WI38 (cell line): ENCODE data around the gene NHLRC2.

ENCODE experiments used
- H3K4me3 ChIP-seq: 2 replicates; pipeline ENCODE4 v1.5.1; 2011; ENCODE audit warnings: low read depth, mild to moderate bottlenecking, control low read depth, low read length
- TF ChIP-seq, protein P1 (sequence below): IDR thresholded peaks from 2 replicates; pipeline ENCODE4 v1.5.1; 2012; ENCODE audit warnings: low read depth, mild to moderate bottlenecking, control low read depth, low read length

The NHLRC2 gene

DNA sequence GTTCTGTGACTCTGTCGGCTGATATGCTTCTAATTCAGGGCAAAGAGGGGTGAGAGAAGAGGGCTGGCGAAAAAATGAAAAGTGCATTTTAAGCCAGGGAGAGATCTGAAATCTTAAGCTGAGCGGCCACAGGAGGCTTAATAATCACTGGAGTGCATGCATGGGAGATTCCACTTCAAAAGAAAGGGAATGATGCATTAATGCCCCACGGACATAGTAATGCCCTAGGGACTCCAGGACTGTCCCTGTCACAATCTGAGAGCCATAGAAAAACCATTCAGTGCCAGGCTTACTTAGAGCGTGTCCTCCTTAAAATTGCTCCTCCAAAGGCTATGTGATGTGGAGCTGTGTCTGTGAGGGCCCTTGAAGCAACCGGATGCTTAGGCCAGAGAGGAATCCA, 75.1 kb downstream of the NHLRC2 start:
- H3K4me3 ChIP-seq: no peak overlapping the region
- TF ChIP-seq, protein P1, sequence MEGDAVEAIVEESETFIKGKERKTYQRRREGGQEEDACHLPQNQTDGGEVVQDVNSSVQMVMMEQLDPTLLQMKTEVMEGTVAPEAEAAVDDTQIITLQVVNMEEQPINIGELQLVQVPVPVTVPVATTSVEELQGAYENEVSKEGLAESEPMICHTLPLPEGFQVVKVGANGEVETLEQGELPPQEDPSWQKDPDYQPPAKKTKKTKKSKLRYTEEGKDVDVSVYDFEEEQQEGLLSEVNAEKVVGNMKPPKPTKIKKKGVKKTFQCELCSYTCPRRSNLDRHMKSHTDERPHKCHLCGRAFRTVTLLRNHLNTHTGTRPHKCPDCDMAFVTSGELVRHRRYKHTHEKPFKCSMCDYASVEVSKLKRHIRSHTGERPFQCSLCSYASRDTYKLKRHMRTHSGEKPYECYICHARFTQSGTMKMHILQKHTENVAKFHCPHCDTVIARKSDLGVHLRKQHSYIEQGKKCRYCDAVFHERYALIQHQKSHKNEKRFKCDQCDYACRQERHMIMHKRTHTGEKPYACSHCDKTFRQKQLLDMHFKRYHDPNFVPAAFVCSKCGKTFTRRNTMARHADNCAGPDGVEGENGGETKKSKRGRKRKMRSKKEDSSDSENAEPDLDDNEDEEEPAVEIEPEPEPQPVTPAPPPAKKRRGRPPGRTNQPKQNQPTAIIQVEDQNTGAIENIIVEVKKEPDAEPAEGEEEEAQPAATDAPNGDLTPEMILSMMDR: no peak

DNA sequence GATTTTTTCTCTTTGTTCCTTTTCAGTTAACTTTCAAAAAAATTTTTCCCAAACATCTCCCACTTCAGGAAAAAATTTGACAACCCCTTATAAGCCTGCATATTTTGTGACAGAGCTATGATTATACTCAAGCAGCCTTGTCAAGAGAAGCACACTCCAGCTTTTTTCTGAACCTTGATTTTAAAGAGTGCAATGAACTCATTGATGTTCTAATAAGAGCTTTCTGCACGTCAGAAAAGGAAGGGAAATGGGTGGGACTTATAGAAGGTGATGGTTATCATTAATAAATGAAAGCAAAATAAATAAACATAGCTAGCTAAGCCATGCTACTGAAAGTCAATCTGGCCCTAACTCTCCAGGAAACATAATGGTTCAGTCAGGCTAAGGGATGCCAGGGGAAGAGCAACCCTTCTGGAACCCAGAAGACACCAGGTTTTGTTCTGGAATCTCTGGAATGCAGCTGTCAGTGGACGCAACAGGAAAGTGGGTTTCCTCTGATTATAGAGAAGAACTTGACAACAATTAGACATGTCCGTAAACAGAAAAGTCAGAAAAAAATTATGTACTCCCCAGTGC, 76.1 kb downstream of the NHLRC2 start:
- H3K4me3 ChIP-seq: no peak overlapping the region

DNA sequence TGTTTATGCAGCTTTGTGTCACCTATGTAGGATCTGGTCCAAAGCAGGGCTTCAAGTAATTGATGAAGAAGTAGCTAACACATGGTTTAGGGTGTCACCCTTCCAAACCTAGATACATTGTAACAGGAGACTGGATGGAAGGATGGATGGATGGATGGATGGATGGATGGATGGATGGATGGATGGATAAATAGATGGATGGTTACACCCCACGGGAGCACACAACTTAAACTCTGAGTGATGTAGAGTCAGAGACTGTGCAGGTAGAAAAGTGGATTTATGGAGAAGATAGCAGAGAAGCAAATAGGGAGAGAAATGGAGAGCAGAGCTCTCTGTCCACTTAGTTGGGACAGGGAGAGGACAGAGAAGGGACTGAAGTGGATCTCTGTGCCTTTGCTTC, 78.4 kb downstream of the NHLRC2 start:
- H3K4me3 ChIP-seq: no peak overlapping the region
- TF ChIP-seq, protein P1: no peak

More for the DNA sequence above, 76.1 kb downstream of the NHLRC2 start:
- TF ChIP-seq, protein P1: no peak

DNA sequence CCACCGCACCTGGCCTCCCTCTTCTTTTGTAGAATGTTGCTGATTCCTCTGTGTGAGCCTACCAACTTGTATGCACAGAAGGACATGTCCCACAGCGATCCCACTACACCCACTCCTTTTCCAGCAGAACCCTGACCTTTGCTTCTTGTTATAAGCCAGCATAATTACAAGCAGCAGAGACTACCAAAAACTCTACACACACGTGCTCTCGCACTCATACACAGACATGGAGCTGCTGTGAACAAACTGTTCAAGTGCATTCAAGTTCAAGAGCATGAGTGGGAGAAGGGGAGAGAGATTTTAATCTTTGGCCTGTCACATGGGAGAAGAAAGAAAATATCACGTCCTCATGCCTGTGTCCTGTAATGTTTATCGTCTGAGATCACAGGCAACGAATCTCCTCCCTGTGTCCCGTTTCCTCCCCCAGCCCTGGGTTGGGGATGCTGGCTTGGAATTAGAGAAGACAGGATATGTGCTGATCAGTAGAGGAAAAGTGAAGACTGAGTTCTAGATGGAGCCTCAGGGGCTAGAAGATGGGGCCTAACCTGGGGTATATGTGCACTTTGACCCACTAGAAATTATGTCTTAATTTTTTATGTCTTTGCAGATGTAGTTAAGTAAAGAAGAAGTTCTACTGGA, 79.6 kb downstream of the NHLRC2 start:
- H3K4me3 ChIP-seq: no peak overlapping the region
- TF ChIP-seq, protein P1: no peak

DNA sequence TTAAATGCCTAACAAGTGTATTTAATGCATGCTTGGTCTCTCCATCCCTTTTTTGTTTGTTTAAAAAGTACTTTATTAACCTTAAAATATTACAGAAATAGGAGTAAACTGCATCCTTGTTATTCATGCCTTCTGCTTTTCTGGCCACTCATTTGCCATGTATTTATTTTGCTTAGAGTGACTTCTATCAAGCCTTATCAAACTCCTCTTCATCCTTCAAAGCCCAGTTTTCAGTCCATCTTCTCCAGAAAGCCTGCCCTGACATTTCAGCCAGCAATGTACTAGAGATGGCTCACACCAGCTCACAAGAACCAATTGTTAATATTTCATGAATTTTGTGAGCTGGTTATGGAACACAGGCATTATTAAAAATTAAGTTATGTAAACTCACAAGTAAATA, 82.8 kb downstream of the NHLRC2 start:
- H3K4me3 ChIP-seq: no peak overlapping the region
- TF ChIP-seq, protein P1: no peak

DNA sequence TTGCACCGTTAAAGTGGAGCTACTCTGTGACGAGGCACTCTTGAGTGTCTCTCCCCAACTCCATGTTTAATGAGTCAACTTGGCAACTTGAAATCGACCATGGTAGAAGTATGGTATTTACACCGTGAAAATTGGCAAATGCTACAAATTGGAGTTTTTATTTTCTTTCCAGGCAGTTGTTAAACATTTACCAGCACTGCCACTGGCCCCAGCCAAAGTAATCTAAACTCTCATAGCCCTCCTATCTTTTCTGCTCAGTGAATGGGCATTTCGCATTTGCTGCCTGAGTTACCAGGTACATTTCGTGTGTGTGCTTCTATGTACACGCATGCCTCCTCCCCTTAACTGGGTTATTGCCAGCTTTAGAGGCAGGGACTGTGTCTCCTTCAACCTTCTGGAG, 83.3 kb downstream of the NHLRC2 start:
- no peak overlapping the region for H3K4me3 ChIP-seq
- TF ChIP-seq, protein P1: no peak

DNA sequence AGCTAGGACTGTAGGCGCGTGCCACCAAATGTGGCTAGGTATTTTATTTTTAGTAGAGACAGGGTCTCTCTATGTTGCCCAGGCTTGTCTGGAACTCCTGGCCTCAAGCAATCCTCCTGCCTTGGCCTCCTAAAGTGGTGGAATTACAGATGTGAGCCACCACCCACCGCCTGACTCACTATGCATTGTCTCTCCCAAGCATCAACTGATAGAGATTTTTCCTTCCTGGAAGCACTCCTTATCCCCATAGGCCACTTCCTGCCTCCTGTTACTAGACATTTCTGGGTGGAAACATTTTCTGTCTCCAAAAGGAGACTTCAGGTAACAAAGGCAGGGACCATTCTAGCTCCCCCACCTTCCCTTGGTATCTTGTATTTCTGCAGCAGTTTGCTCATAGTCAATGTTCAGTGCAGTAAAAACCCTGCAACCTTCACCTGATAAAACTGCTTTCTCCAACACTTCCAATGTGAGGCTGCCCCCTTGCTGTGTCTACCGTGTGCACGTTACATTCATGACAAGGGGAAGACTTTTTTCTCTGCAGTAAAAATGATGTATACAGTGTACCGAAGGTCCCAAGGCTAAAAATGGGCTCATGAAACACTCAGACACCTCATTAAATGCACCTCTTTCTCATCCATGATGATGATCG, 84.9 kb downstream of the NHLRC2 start:
- TF ChIP-seq, protein P1: no peak
- no peak overlapping the region for H3K4me3 ChIP-seq
